Heart left ventricle (tissue), 13 donors: ENCODE data around the gene CNOT4.

ENCODE experiments used
- CTCF ChIP-seq, 12 donors: fragments of 200-600 bp; sonication (generic) in 4 of 12; IDR thresholded peaks; one replicate each; pipeline versions ENCODE4 v1.5.0 to v1.8.0; 2018 to 2022; ENCODE audit warnings: antibody characterized with exemption in 12 of 12, mild to moderate bottlenecking in 5 of 12
- POLR2A ChIP-seq, 2 donors: fragments of 450-650 bp; IDR thresholded peaks; one replicate each; pipeline ENCODE4 v1.6.1; 2017; ENCODE audit warnings: antibody characterized with exemption in 2 of 2, mild to moderate bottlenecking in 2 of 2, moderate library complexity in 2 of 2
- donor health status: ischemic (EF 13 %, LVEDD 7.1; RV severe dilation, severe dysfunction).
- donor health status: DM: no; HTN: yes; CAD: no.
- donor health status: DM: no; HTN: no; CAD: no.
- donor health status: ischemic (EF 25% LVEDD 6.9; RV normal size, moderate dysfunction).
- donor health status: ischemic (EF 25% LVEDD 5.7; RV mildly dilated, moderate dysfunction).
- donor health status: ischemic (EF 35%, LVEDD 5.7; RV mildly dilated, moderate dysfunction).
- donor health status: nonischemic (EF 11% LVEDD 7.7; RV severe dilation, severe dysfunction).
- donor health status: DM: yes; HTN: yes; CAD: no.
- donor health status: PGD.
- donor health status: ischemic (EF 29% LVEDD 5.4; RV normal size, mild dysfunction).
- donor health status: nonischemic (EF 23%, LVEDD 6.1; RV moderate dilation, normal function).

GRCh38 chr7:135342887-135343286 is 167.0 kb downstream of the CNOT4 start:
- TF ChIP-seq CTCF (IDR thresholded peaks at IDR 0.05) (no peak), POLR2A (IDR thresholded peaks at IDR 0.05) (no peak)
